Testis (tissue), 2 donors: ENCODE data around the gene HTR3A.

Experiments
- POLR2A ChIP-seq: fragments of 450-650 bp; IDR thresholded peaks from one replicate; pipeline ENCODE4 v1.6.1; 2017; ENCODE audit warnings: antibody characterized with exemption, mild to moderate bottlenecking, moderate library complexity
- TF ChIP-seq, protein P1 (sequence below), 3 experiments: fragments of 450-650 bp in 2 of 3; fragments of 200-600 bp in 1 of 3; sonication (generic) in 1 of 3; IDR thresholded peaks; one replicate each; pipeline ENCODE4 v1.5.1; 2016 to 2019; ENCODE audit warnings: antibody characterized with exemption in 3 of 3, mild to moderate bottlenecking in 2 of 3, moderate library complexity in 1 of 3

DNA sequence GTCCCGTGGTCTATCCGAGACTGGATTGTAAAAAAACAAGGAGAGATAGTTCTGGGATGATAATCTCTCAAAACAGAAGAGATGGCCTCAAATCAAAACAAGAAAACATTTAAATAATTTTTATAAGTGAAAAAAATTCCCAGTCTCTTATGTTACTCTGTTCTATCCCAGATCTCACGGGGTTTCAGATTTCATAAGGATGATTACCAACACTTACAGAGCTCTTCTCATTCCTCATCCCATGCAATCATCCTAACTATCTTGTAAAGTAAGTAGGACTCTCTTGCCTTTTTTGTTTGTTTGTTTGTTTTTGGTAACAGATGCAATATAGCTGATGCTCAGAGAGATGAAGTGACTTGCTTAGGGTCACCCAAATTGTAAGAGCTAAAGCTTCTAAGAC is 64.6 kb downstream of the HTR3A start:
- TF ChIP-seq, protein P1, sequence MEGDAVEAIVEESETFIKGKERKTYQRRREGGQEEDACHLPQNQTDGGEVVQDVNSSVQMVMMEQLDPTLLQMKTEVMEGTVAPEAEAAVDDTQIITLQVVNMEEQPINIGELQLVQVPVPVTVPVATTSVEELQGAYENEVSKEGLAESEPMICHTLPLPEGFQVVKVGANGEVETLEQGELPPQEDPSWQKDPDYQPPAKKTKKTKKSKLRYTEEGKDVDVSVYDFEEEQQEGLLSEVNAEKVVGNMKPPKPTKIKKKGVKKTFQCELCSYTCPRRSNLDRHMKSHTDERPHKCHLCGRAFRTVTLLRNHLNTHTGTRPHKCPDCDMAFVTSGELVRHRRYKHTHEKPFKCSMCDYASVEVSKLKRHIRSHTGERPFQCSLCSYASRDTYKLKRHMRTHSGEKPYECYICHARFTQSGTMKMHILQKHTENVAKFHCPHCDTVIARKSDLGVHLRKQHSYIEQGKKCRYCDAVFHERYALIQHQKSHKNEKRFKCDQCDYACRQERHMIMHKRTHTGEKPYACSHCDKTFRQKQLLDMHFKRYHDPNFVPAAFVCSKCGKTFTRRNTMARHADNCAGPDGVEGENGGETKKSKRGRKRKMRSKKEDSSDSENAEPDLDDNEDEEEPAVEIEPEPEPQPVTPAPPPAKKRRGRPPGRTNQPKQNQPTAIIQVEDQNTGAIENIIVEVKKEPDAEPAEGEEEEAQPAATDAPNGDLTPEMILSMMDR (IDR thresholded peaks at IDR 0.05), result no peak
- TF ChIP-seq POLR2A, result no peak
